ENCODE results near the gene RHD. TPM values are rescaled to one million over a fixed set of nuclear protein-coding genes. Genes with fewer than 3 reads are reported as not detected.
"Not testable (repeated sequence)": the region's sequence is repeated elsewhere in the genome, so short reads cannot be mapped to it uniquely, and the experiment has no call there.

The RHD gene
- total and polyA plus RNA-seq, 2 experiments from 2014 or later, result 0.33 TPM; not detected in 1

DNA sequence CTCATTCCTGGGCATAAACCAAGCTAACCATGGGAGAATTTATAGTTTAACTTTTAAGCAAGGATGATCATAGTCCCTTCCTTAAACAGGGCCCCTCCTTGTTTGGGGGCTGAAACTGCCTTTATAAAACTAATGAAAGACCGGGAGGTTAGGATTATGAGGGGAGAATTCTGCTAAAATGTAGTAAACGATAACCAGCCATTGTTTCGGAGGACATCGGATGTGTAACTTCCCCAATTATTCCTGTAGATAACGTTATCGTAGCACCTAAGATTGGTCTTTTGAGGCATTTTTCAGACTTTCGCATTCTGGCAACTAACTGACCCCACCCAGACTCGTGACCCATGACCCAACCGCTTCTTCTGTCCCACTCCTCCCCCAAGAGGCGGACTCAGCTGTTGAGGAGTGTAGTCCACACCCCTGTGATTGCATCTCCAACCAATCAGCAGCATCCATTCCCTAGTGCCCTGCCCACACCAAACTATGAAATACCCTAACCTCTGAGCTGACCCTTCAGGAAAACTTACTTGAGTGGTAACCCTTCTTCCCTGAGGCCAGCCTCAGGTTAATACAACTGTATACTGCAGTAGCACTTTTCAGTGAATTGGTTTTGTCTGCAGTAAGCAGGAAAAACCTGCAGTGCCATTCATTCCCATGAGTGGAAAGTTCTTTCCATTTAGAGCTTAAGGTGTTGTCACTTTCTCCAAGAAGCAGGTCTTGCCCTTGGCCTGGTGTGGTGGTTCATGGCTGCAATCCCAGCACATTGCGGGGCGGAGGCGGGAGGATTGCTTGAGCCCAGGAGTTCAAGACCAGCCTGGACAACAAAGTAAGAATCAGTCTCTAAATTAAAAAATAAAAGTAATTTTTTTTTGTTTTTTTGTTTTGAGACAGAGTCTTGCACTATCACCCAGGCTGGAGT, 39.2 kb upstream of the RHD start:
- 22 to 24% methylated on average over 13 of the region's 13 CpGs for WGBS, 2 experiments (ENCODE audit: low coverage in 1 of 2, low lambda C conversion rate in 2 of 2, missing lambda C conversion rate in 2 of 2)
- no peak for TF ChIP-seq EZH2 (IDR thresholded peaks at IDR 0.05; ENCODE audit: insufficient read depth, poor library complexity, severe bottlenecking)
- no peak for TF ChIP-seq EZH2phosphoT487 (IDR thresholded peaks at IDR 0.05; ENCODE audit: insufficient read depth, low read depth)
- H3K4me1 ChIP-seq (ENCODE audit: insufficient read depth), result peaks cover 29% of the 10 kb centered on the region
- H2AFZ ChIP-seq, result peak overlapping the region; percentile 77
- H3K27me3 ChIP-seq (replicated peaks; ENCODE audit: insufficient read depth), result no peaks in the 10 kb centered on the region
- in situ Hi-C loops (cut with MboI), result loop anchor here (25.0 kb wide), 1 partner anchor 579 kb away; the partner anchor contains the start of genes MTFR1L and SELENON
- no peaks in the 10 kb centered on the region for H4K20me1 ChIP-seq (ENCODE audit: insufficient read depth)
- H3K4me2 ChIP-seq (ENCODE audit: unreplicated experiment), result peak overlapping the region; percentile 95
- no peaks in the 10 kb centered on the region for H3K9me3 ChIP-seq (ENCODE audit: low read depth)
- H3F3A ChIP-seq (ENCODE audit: insufficient read depth), result peaks cover 41% of the 10 kb centered on the region
- H3K9ac ChIP-seq, result peak overlapping the region; percentile 96
- H3K36me3 ChIP-seq (ENCODE audit: low read depth), result peaks cover 13% of the 10 kb centered on the region; the same call in 1 of the 2 replicates
- H3K4me3 ChIP-seq, result peak overlapping the region; percentile 92
- H3K79me2 ChIP-seq (ENCODE audit: insufficient read depth), result peaks cover 71% of the 10 kb centered on the region
- peak; percentile 92 for DNase-seq
- H3K27ac ChIP-seq, result peak overlapping the region; percentile 90
- no peaks in the 10 kb centered on the region for H3K9me2 ChIP-seq (ENCODE audit: insufficient read depth)

- H3K27me3 ChIP-seq (replicated peaks; ENCODE audit: insufficient read depth); H3K36me3 ChIP-seq (ENCODE audit: low read depth); H3K4me2 ChIP-seq (ENCODE audit: unreplicated experiment); H3K9me3 ChIP-seq (ENCODE audit: low read depth); H3K27ac ChIP-seq; DNase-seq; H3K9me2 ChIP-seq (ENCODE audit: insufficient read depth); H3K4me3 ChIP-seq; H2AFZ ChIP-seq; H4K20me1 ChIP-seq (ENCODE audit: insufficient read depth); H3K9ac ChIP-seq: not testable (repeated sequence)
- WGBS, 2 experiments (ENCODE audit: low coverage in 1 of 2, low lambda C conversion rate in 2 of 2, missing lambda C conversion rate in 2 of 2), result 97 to 98% methylated on average over 10 of the region's 10 CpGs
- Histone ChIP-seq H3F3A (ENCODE audit: insufficient read depth) (peaks cover 46% of the 10 kb centered on the region), H3K4me1 (ENCODE audit: insufficient read depth) (peaks cover 34% of the 10 kb centered on the region), H3K79me2 (ENCODE audit: insufficient read depth) (peaks cover 64% of the 10 kb centered on the region)
- in situ Hi-C loops (cut with MboI), result loop anchor here (25.0 kb wide), 1 partner anchor 577 kb away; the partner anchor contains the start of genes MTFR1L and SELENON
These were observed 36.9 kb upstream of the RHD start for GRCh38 chr1:25235411-25235810.

- Histone ChIP-seq H3K79me2 (ENCODE audit: insufficient read depth) (peaks cover 55% of the 10 kb centered on the region), H3F3A (ENCODE audit: insufficient read depth) (peaks cover 55% of the 10 kb centered on the region), H3K4me1 (ENCODE audit: insufficient read depth) (peaks cover 38% of the 10 kb centered on the region)
- 95% methylated on average over 7 of the region's 7 CpGs for WGBS, 2 experiments (ENCODE audit: low coverage in 1 of 2, low lambda C conversion rate in 2 of 2, missing lambda C conversion rate in 2 of 2)
- not testable (repeated sequence) for H2AFZ ChIP-seq; H3K9ac ChIP-seq; H3K4me2 ChIP-seq (ENCODE audit: unreplicated experiment); DNase-seq; H3K36me3 ChIP-seq (ENCODE audit: low read depth); H3K9me2 ChIP-seq (ENCODE audit: insufficient read depth); H3K27me3 ChIP-seq (replicated peaks; ENCODE audit: insufficient read depth); H3K27ac ChIP-seq; H3K9me3 ChIP-seq (ENCODE audit: low read depth); H4K20me1 ChIP-seq (ENCODE audit: insufficient read depth); H3K4me3 ChIP-seq
- in situ Hi-C loops (cut with MboI), result loop anchor here (25.0 kb wide), 1 partner anchor 576 kb away; the partner anchor contains the start of genes MTFR1L and SELENON
These were observed 36.0 kb upstream of the RHD start for GRCh38 chr1:25236261-25236660.

GRCh38 chr1:25238046-25238445, 34.3 kb upstream of the RHD start:
- H3K9me3 ChIP-seq (ENCODE audit: low read depth), result no peaks in the 10 kb centered on the region
- TF ChIP-seq EZH2phosphoT487 (IDR thresholded peaks at IDR 0.05; ENCODE audit: insufficient read depth, low read depth) (no peak), EZH2 (IDR thresholded peaks at IDR 0.05; ENCODE audit: insufficient read depth, poor library complexity, severe bottlenecking) (no peak)
- no peaks in the 10 kb centered on the region for H3K27me3 ChIP-seq (replicated peaks; ENCODE audit: insufficient read depth)
- in situ Hi-C loops (cut with MboI), result loop anchor here (25.0 kb wide), 1 partner anchor 574 kb away; the partner anchor contains the start of genes MTFR1L and SELENON
- peaks cover 18% of the 10 kb centered on the region for H3K36me3 ChIP-seq (ENCODE audit: low read depth)
- 93 to 95% methylated on average over 11 of the region's 11 CpGs for WGBS, 2 experiments (ENCODE audit: low coverage in 1 of 2, low lambda C conversion rate in 2 of 2, missing lambda C conversion rate in 2 of 2)
- H3K9me2 ChIP-seq (ENCODE audit: insufficient read depth), result no peaks in the 10 kb centered on the region
- peaks cover 70% of the 10 kb centered on the region for H3F3A ChIP-seq (ENCODE audit: insufficient read depth)
- no peak overlapping the region for H3K4me3 ChIP-seq
- no peak overlapping the region for H3K4me2 ChIP-seq (ENCODE audit: unreplicated experiment)
- 0 out of 2 replicates have a peak overlapping the region, but pooled peaks have one; percentile 43 for H3K27ac ChIP-seq
- H4K20me1 ChIP-seq (ENCODE audit: insufficient read depth), result no peaks in the 10 kb centered on the region
- H3K79me2 ChIP-seq (ENCODE audit: insufficient read depth), result peaks cover 47% of the 10 kb centered on the region
- no peak overlapping the region for H2AFZ ChIP-seq
- no peak overlapping the region for H3K9ac ChIP-seq
- DNase-seq, result no peak
- H3K4me1 ChIP-seq (ENCODE audit: insufficient read depth), result peaks cover 44% of the 10 kb centered on the region
